Renal cortex interstitium (tissue), 11 donors: ENCODE data around the gene KCNJ16. TPM values are rescaled to one million over a fixed set of nuclear protein-coding genes. Genes with fewer than 3 reads are reported as not detected.
A peak's percentile ranks its signal among the peaks of the same experiment; 100 is the strongest.

ENCODE experiments used
- DNase-seq, 11 donors: peaks; one replicate each; pipeline ENCODE4 v3.0.0-alpha.2; 2013; ENCODE audit warnings: low read depth in 9 of 11, low spot score in 4 of 11; ENCODE audit errors: extremely low read depth in 1 of 11
- polyA plus RNA-seq, 3 donors: library from polyadenylated mRNA; unstranded; fragments of 120-200 nt; gene quantifications; one replicate each; pipeline ENCODE4 v1.2.1, GENCODE V29; 2013; ENCODE audit not compliant: insufficient read length in 3 of 3

The KCNJ16 gene
- polyA plus RNA-seq, 3 donors, result 99.5 to 220 (median 148) TPM

GRCh38 chr17:70053241-70054234, 21.5 kb upstream of the KCNJ16 start:
- DNase-seq, result no peak

GRCh38 chr17:70055000-70055399, 20.0 kb upstream of the KCNJ16 start:
- DNase-seq, result no peak

GRCh38 chr17:70059071-70059470, 16.0 kb upstream of the KCNJ16 start:
- DNase-seq, result no peak

GRCh38 chr17:70059649-70060048, 15.4 kb upstream of the KCNJ16 start:
- no peak for DNase-seq

GRCh38 chr17:70060415-70060814, 14.6 kb upstream of the KCNJ16 start:
- no peak for DNase-seq

GRCh38 chr17:70067134-70067533, 7.9 kb upstream of the KCNJ16 start:
- DNase-seq, result no peak

GRCh38 chr17:70070305-70071027, 4.6 kb upstream of the KCNJ16 start:
- DNase-seq, result no peak

GRCh38 chr17:70071127-70071526, 3.9 kb upstream of the KCNJ16 start:
- DNase-seq, result no peak

- no peak for DNase-seq
These were observed 3.4 kb upstream of the KCNJ16 start for GRCh38 chr17:70071620-70072019.

- no peak for DNase-seq
These were observed 2.3 kb upstream of the KCNJ16 start for GRCh38 chr17:70072546-70073309.

- no peak for DNase-seq
These were observed 1.7 kb upstream of the KCNJ16 start for GRCh38 chr17:70073310-70073709.

- no peak for DNase-seq
These were observed 1.2 kb upstream of the KCNJ16 start for GRCh38 chr17:70073799-70074198.

- peak in 4 of 11 donors; percentile 41 to 71 (median 56) for DNase-seq
These were observed 692 bp upstream of the KCNJ16 start for GRCh38 chr17:70074236-70074830.

- DNase-seq, result no peak
These were observed 1.2 kb downstream of the KCNJ16 start for GRCh38 chr17:70076189-70076588.

GRCh38 chr17:70076831-70077230, 1.8 kb downstream of the KCNJ16 start:
- no peak for DNase-seq

- no peak for DNase-seq
These were observed 3.5 kb downstream of the KCNJ16 start for GRCh38 chr17:70078549-70078948.

- DNase-seq, result no peak
These were observed 4.0 kb downstream of the KCNJ16 start for GRCh38 chr17:70078994-70079531.

GRCh38 chr17:70080541-70081347, 5.7 kb downstream of the KCNJ16 start:
- DNase-seq, result no peak
